ENCODE results near the gene NKAIN2.

Gene NKAIN2

DNA sequence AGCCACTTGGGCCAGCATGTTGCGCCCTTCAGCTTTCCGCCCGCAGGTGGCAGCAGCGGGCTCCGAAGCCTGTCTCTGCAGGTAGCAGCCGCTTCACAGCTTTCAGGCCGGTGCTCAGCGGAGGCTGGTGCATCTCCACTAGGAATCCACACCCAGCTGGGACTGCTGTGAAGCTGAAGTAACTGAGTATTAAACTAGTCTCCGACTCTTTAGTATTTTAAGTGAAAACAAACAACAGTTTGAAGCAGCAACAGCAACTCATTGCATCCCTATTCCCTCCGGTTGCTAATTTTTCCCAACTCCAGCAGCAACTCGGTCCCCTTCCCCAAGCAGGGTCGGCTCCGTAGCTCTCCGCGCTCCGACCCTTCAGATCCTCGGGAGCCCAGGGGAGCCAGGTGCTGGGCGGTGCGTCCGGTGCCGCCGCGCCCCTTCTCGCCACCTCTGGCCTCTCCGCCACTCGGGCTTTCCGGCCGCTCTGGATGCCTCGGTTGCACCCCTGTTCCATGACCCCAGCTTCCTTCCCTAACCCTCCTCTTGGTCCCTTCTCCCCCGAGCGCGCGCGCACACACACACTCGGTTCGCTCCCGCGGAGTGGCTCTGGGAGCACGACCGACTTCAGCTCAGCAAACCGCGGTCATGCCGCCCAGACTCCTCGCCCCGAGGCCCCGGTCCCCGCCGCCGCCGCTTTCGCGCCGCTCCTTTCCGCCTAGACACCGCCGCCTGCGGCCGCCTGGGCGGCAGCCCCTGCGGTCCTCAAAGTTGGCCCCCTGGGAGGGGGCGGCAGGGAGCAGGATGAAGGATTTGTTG, 765 bp upstream of the NKAIN2 start:
- Mint-ChIP-seq H3K36me3 (no peaks in the 10 kb centered on the region), H3K27me3 (peaks cover 39% of the 10 kb centered on the region), H3K4me1 (peaks cover 9% of the 10 kb centered on the region), H3K27ac (no peak overlapping the region), H3K9me3 (no peaks in the 10 kb centered on the region), H3K4me3 (peak overlapping the region; percentile 71)

GRCh38 chr6:123804014-123804786, 535 bp downstream of the NKAIN2 start:
- H3K9me3 Mint-ChIP-seq: no peaks in the 10 kb centered on the region
- no peak overlapping the region for H3K27ac Mint-ChIP-seq
- no peaks in the 10 kb centered on the region for H3K36me3 Mint-ChIP-seq
- H3K27me3 Mint-ChIP-seq: peaks cover 39% of the 10 kb centered on the region
- peak overlapping the region; percentile 77 for H3K4me3 Mint-ChIP-seq
- H3K4me1 Mint-ChIP-seq: peaks cover 9% of the 10 kb centered on the region

DNA sequence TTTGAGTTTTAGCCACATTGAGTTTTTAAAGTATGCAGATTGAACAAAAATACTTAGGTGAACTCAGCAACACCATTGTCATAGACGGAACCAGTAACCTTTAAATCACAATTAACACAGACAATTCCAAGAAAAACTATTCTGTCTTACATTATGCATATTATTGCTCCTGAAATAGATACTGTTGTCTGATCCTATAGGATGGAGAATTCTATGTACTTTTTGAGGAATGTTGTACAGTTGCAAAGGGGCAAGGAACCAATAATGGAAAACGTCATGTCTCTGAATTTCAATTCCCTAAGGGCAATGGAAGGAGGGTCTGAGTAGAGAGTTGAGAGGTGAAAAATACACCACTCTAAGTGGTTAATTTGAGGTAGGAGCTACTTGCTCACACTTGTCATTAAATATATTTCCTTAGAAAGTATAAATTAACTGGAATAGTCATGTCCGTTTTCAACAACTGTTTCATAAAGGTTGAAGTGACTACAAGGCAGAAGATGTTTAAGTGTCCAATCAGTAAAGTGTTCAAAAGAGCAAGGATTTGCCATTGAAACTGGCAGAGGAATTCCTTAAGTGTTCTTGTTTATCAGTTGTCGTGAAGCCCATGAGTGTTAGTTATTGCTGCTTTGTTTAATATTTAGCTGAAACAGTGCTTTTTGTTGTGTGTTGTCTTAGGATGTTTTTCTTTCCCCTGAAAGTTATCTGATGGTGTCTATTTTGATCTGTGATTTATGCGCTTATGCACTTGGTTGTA, 1.3 kb downstream of the NKAIN2 start:
- Mint-ChIP-seq H3K36me3 (no peaks in the 10 kb centered on the region), H3K4me1 (peaks cover 9% of the 10 kb centered on the region), H3K9me3 (no peaks in the 10 kb centered on the region), H3K27ac (no peak overlapping the region), H3K4me3 (peak overlapping the region; percentile 77), H3K27me3 (peaks cover 39% of the 10 kb centered on the region)

GRCh38 chr6:123805921-123806320, 2.3 kb downstream of the NKAIN2 start:
- H3K4me1 Mint-ChIP-seq: peaks cover 9% of the 10 kb centered on the region
- H3K36me3 Mint-ChIP-seq: no peaks in the 10 kb centered on the region
- H3K9me3 Mint-ChIP-seq: no peaks in the 10 kb centered on the region
- peaks cover 35% of the 10 kb centered on the region for H3K27me3 Mint-ChIP-seq
- H3K4me3 Mint-ChIP-seq: no peak overlapping the region
- H3K27ac Mint-ChIP-seq: no peak overlapping the region

DNA sequence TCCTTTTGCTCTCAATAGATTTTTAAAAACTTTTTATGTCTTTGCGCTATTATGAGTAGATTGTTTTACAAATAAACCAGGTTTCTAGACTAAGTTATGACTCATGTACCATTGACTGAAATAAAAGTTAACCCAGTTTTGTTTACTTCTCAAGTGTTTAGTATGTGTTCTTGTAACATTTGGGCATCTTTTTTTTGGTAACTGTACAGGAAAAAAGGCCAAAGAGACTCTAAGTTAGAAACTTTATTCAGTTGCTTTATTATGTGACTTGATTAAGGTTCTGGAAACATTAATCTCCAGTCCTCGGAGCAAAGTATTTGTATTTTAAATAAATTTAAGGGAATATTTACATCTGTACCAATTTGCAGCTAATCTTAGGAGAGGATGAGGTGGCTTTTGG, 2.9 kb downstream of the NKAIN2 start:
- Mint-ChIP-seq H3K27me3 (peaks cover 33% of the 10 kb centered on the region), H3K9me3 (no peaks in the 10 kb centered on the region), H3K4me1 (peaks cover 9% of the 10 kb centered on the region), H3K36me3 (no peaks in the 10 kb centered on the region), H3K27ac (no peak overlapping the region), H3K4me3 (no peak overlapping the region)

DNA sequence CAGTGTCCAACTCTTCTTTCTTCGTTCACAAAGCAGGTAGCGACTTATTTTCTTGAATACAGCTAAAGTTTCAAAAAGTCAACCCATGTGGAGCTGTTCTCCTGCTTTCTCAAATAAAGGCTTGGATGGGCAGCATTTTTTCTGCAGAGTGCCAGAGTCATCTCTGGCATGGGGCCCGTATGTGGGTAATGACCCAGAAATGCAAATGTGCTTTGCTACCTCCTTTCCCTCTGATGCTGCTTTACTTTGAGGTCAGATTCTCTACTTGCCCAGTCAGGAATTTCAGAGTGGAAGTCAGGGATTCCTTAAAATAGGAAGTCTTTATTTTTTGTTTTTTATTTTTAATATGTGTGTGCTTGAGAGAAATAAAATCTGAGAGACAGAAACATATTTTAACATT, 4.9 kb downstream of the NKAIN2 start:
- Mint-ChIP-seq H3K27ac (no peak overlapping the region), H3K9me3 (no peaks in the 10 kb centered on the region), H3K27me3 (peaks cover 29% of the 10 kb centered on the region), H3K4me1 (peaks cover 6% of the 10 kb centered on the region), H3K36me3 (no peaks in the 10 kb centered on the region), H3K4me3 (no peak overlapping the region)

DNA sequence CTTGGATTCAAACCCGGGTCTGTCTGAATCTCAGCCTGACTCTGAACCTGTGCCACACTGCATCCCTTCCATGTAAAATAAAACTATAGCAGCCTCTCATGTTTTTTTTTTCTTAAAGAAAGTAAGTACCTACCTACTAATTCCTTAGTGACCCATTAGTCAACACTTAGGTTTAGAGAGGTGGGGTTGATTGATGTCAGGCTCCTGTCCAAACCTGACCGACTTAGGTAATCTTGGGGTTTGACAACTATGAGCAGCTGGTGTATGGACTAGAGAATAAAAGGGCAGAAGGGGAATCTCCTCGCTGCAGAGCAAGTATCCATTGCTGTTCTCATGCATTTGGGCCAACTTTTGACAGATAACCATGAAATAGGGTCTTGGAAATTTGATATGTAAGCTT, 6.5 kb downstream of the NKAIN2 start:
- Mint-ChIP-seq H3K27me3 (peaks cover 16% of the 10 kb centered on the region), H3K4me1 (no peaks in the 10 kb centered on the region), H3K27ac (no peak overlapping the region), H3K4me3 (no peak overlapping the region), H3K36me3 (no peaks in the 10 kb centered on the region), H3K9me3 (no peaks in the 10 kb centered on the region)

- Mint-ChIP-seq H3K9me3 (no peaks in the 10 kb centered on the region), H3K27ac (no peak overlapping the region), H3K4me3 (no peak overlapping the region), H3K4me1 (no peaks in the 10 kb centered on the region), H3K36me3 (no peaks in the 10 kb centered on the region), H3K27me3 (peaks cover 13% of the 10 kb centered on the region)
Measured at GRCh38 chr6:123810948-123811347, 7.3 kb downstream of the NKAIN2 start.

DNA sequence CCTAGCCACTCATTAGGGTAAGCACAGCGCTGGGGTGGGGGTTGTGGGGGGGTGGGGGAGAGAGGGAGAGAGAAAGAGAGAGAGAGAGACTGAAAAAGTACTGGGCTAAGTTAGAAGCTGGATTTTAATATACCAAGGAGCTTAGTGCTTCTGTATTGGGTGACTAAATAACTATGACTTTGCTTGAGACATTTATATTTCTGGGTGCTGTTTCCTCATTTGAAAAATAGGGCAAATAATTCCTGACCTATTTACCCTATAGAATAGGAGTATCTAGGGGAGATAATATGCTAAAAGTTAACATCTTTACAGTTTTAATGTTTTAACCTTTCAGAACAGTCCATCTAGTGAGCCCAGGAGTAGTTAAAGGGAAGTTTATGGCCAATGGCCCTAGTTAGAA, 7.7 kb downstream of the NKAIN2 start:
- Mint-ChIP-seq H3K27ac (no peak overlapping the region), H3K9me3 (no peaks in the 10 kb centered on the region), H3K27me3 (peaks cover 11% of the 10 kb centered on the region), H3K4me3 (no peak overlapping the region), H3K36me3 (no peaks in the 10 kb centered on the region), H3K4me1 (no peaks in the 10 kb centered on the region)

DNA sequence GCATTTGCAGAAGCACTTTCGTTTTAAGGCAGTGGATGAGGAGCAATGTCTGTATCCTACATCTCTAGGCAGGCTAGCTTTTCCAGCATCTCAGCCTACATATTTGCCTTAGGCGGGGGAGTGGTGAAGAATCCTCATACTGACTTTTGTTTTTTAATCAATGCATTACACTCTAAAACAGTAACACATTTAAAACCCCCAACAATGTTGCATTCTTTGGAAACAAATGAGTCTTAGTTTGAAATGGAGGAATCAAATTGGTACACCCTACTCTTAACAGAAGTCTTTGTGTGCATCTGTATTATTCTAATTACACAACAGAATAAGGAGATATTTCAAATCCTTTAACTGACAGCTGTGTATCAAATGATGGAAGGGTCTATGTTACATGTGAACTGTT, 9.0 kb downstream of the NKAIN2 start:
- peaks cover 8% of the 10 kb centered on the region for H3K27me3 Mint-ChIP-seq
- no peaks in the 10 kb centered on the region for H3K36me3 Mint-ChIP-seq
- H3K27ac Mint-ChIP-seq: no peak overlapping the region
- H3K9me3 Mint-ChIP-seq: no peaks in the 10 kb centered on the region
- no peak overlapping the region for H3K4me3 Mint-ChIP-seq
- H3K4me1 Mint-ChIP-seq: no peaks in the 10 kb centered on the region

DNA sequence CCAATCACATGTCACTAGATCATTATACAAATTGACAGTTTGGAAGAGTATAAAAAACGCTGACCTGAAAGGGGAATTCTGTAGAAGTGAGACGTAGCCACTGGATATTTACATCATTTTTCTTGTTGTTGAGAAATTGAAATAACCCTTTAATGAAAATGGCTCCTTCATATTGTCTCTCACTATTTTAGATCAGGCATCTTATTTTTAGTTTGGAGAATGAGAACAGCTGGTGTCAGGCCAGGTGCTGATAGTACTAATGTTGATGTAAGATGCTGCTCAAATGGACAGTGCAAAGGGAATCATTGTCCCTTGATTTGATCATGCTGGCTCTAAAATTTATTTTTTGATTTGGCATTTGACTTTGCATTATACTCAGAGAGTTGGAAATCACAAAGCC, 17.4 kb downstream of the NKAIN2 start:
- Mint-ChIP-seq H3K4me1 (no peaks in the 10 kb centered on the region), H3K9me3 (no peaks in the 10 kb centered on the region), H3K4me3 (no peak overlapping the region), H3K27me3 (no peaks in the 10 kb centered on the region), H3K36me3 (no peaks in the 10 kb centered on the region), H3K27ac (no peak overlapping the region)

DNA sequence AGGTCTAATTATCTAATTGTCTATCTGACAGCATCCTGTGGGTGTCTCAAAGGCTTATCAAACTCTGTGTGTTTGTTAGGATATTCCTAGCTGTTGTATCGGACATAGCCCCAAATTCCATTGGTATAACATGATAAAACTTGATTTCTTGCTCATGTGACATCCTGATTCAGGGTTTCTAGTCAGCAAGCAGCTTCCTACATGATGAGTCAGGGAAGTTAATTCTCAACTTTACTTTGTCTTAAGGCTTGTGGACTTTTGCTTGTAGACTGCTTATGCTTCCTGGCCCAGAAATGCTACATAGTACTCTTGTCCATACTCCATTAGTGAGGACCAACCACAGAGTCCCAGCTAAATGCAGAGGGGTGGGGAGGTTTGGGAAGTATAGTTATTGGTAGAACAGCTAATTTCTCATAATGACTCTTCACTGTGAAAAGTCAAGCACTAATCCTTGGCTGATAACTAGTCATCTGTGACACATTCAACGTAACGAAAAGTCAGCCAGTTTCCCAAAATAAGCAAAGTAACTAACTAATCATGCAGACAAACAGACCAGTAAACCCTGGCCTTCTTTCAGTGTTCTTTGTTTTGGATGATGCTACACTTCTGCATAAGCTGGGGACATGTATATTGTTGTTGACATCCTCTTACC, 25.8 kb downstream of the NKAIN2 start:
- H3K27ac Mint-ChIP-seq: no peak overlapping the region
- H3K4me1 Mint-ChIP-seq: no peaks in the 10 kb centered on the region
- peaks cover 5% of the 10 kb centered on the region for H3K9me3 Mint-ChIP-seq
- no peaks in the 10 kb centered on the region for H3K27me3 Mint-ChIP-seq
- no peaks in the 10 kb centered on the region for H3K36me3 Mint-ChIP-seq
- H3K4me3 Mint-ChIP-seq: no peak overlapping the region

GRCh38 chr6:123830120-123830519, 26.5 kb downstream of the NKAIN2 start:
- no peak overlapping the region for H3K4me3 Mint-ChIP-seq

DNA sequence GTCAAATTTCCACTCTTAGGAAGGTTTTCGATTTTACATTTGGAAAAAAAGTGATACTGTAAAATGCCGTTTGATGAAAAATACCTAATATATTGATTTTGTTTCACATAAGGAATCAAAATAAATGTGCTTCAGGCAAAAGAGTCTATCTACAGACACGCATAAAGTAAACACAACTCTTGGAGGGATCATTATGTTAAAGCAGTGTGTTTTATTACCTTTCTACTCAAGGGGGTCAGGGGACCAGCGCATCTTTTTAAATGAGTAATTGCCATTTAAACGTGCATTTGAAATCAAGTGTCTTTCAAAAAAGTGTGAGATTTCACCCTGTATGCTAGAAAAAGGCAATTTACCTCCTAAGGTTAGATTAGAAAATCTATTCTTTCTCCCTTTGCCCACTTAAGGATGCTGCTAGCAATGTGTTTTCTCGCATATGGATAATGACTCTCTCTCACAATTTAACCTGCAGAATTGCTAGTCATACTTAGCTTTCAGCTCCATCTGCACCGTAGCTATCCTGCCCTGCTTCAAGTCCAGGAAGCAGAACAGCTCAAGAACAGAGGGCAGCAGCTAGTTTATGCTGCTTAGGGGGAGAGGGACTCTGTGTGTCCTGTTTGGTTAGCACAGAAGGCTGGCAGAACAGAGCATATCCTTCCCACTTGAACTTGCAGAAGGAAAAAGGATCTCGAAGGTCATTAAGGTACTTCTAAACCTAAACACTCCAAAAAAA, 35.0 kb downstream of the NKAIN2 start:
- Mint-ChIP-seq H3K36me3 (no peaks in the 10 kb centered on the region), H3K4me1 (no peaks in the 10 kb centered on the region), H3K9me3 (no peaks in the 10 kb centered on the region), H3K4me3 (no peak overlapping the region), H3K27me3 (no peaks in the 10 kb centered on the region), H3K27ac (no peak overlapping the region)

More at GRCh38 chr6:123830120-123830519, 26.5 kb downstream of the NKAIN2 start:
- Mint-ChIP-seq H3K4me1 (no peaks in the 10 kb centered on the region), H3K36me3 (no peaks in the 10 kb centered on the region), H3K27me3 (no peaks in the 10 kb centered on the region), H3K9me3 (peaks cover 5% of the 10 kb centered on the region), H3K27ac (no peak overlapping the region)
